GM21529 (cell line): ENCODE data around the gene HCK.

Experiments
- ATAC-seq: cut with Tn5 transposase; IDR thresholded peaks from one replicate; pipeline ENCODE4 v1.9.1; 2021; ENCODE audit not compliant: unreplicated experiment

The HCK gene

DNA sequence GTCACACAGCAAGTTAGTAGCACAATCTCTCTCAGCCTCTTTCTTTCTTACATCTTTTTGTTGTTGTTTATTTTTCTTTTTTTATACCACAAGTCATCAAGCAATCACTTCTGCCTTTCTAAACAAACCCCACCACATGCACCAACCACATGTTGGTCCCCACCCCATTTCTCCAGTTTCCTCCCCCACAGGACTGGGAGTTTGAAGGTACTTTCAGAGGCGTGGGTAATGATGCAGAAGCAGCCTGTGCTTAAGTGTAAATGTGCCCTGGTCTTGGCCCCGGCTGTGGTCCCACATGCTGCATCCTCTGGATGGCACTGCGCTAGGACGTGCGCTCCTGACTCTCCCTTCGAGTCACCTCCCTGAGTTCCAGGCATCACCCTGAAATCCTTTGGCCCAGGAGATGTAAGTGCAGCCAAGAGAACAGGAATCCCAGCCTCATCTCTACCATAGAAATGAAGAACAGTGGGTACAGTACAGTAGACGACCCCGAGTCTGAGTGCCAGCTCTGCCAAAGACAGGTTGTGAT lies 5.7 kb downstream of the HCK start:
- ATAC-seq: no peak

DNA sequence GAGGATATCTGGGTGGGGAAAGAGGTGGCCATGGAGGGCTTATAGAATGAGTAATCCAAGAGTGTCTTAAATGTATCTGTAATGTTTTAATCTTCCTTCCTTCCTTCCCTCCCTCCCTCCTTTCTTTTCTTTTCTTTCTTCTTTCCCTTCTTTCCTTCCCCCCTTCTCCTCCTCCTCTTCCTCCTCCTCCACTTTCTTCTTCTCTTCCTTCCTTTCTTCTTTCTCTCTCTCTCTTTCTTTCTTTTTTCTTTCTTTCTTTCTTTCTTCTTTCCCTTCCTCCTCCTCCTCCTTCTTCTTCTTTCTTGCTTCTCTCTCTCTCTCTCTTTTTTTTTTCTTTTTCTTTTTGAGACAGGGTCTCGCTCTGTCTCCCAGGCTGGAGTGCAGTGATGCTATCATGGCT lies 7.1 kb downstream of the HCK start:
- ATAC-seq: no peak

DNA sequence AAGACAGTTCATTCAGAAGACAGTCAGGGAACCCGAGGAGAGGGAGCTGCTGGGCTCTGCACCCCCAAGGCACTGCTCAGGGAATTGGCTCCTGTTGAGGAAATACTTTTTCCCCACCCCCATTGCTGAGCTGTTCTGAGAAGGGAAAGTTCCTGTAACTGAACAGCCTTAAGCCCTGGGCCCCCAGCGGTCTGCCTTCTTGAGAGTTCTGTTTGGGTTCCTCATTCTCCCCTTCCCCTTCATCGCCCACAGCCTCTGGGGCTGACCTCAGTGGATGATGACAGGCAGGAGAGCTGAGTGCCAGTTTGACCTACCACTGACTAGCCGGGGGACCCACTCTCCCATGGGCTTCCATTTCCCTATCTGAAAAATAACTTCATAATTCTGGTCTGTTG lies 10.7 kb downstream of the HCK start:
- no peak for ATAC-seq

DNA sequence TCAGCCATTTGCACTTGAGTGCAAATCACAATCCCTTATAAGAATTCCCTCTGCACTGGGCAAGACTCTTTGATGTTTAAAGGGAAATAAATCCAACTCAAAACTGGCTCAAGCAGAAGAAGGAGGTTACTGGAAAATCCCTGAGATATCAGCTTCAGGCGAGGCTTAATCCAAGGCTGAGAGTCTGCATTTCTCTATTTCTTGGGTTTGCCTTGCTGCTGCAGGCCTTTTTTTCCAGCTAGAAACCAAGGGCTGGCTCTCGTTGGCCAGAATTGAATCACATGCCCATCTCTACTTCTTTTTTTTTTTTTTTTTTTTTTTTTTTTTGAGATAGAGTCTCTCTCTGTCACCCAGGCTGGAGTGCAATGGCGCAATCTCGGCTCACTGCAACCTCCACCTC lies 11.7 kb downstream of the HCK start:
- ATAC-seq: no peak

DNA sequence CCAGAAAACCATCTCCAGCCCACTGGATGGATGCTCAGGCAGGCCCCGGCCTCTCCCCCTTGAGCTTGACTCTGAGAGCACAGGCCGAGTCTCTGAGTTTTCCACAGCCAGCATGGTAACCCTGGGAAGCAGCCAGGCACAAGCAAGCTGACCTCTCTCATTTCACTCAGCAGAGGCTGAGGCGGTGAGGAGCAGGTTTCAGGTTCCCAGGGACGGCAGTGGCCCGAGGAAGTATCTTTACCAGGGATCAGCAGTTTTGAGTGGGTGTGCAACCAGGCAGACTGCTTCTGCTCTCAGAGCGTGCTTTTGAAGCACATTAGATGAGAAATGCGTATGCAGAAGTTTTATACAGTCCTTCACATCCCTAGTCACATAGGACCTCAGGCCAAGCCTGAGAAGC lies 12.6 kb downstream of the HCK start:
- ATAC-seq: no peak

DNA sequence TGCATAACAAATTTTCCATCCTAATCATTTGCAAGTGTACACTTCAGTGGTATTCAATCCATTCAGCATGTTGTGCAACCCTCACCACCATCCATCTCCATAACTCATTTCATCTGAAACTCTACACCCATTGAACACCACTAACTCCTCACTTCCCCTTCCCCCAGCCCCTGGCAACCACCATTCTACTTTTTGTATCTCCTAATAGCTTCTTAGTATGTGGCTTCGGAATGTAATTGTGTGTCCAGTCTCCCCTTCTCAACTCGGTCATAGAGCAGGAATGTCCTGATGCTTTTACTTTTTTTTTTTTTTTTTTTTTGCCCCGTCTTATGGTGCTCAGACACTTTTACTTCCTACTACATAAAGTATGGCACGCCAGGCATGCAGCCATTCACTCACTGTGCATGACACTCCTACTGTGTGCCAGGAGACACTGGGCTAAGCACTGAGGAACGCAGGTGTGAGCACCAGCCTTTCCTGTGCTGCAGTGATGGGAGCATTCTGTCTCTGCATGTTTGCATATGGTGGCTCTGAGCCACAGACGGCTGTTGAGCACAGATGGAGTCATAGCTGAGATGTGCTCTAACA lies 15.3 kb downstream of the HCK start:
- ATAC-seq: no peak

DNA sequence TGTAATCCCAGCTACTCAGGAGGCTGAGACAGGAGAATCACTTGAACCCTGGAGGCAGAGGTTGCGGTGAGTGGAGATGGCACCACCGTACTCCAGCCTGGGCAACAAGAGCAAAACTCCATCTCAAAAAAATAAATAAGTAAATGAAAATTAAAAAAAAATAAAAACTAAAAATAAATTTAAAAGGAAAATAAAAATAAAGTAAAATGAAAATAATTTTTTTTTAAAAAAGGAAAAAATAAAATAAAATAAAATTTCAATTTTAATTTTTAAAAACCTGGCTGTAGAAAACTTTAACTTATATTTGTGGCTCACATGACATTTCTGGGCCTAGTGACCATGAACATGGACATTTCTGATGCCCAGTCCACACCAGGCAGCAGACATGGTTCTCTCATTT lies 16.1 kb downstream of the HCK start:
- ATAC-seq: no peak

DNA sequence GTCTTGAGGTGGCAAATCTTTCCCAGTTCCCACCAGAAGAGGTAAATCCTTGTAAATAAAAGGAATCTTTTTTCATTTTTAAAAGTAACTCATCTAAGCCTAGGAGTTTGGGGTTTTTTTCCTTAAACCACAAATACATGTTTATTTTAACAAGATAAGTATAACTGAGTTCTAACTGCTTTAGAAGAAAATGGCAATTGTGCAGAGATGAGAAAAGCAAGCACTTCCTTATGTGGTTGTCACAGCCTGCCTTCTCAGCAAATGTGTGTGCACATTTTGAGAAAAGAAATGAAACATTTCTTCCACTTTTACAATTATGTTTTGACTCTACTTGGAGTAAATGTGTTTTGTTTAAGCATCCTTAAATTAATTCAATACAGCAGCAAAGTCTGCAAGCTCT lies 17.7 kb downstream of the HCK start:
- no peak for ATAC-seq

DNA sequence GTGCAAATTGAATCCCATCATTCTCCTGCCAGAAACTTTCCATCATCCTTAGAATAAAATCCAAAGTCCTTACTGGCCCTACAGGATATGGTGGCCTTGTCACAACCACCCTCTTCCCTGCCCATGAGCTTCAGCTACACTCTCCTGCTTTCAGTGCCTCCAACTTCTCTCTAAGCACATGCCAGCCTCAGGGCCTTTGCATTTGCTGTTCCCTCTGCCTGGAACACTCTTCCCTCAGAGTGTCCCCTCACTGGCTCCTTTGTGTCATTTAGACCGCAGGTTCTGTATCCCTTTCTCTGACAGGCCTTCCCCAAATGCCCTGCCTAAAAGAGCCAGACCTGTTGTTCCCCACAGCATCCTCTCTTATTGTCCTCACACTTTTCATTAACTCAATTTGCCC lies 18.2 kb downstream of the HCK start:
- ATAC-seq: no peak

DNA sequence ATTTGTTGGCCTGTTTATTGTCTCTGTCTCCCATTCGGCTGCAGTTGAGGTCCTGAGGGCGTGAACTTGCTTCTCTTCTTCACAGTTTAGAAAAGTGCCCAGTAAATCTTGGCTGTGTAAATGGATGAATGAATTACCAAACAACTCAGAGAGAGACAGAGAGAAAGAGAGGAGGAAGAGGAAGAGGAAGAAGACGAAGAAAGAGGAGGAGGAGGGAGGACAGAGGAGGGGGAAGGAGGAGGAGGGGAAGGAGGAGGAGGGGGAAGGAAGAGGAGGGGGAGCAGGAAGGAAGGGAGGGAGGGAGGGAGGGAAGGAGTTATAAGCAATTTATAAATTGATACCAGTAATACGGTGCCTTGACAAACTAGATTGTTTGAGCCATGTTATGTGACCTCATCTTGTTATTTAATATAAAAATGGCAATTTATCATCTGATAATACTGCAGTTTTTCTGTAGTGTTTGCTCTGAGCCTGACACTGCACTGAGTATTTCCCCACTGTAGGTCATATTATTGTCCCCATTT lies 18.7 kb downstream of the HCK start:
- ATAC-seq: no peak

DNA sequence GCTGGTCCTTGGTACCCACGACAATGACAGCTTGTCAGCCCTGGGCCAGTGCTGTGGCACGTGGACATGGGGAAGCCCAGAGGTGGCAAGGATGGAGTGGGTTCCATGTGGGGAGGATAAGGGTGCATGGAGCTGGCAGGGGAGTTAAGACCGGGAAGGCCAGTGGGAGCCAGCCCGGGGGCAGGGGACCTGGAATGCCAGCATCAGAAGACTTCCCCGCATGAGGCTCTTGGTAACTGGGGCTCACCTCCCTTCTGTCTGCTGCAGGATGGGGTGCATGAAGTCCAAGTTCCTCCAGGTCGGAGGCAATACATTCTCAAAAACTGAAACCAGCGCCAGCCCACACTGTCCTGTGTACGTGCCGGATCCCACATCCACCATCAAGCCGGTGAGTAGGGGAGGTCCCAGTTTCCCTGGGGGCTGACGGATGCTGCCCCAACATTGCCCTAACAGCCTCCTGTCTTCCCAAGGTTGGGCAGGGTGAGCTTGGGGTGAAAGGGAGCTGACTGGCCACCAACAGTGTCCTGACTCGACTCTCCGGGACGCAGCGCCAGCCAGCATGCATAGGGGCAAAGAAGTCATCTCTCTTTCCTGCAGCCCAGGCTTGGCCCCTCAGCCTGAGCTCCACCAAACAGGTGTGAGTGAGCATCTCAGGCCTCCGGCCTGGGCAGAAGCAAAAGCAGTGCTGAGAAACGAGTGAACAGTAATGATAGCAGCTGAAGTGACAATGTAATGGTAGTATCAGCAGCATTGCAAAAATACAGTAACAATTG lies 19.5 kb downstream of the HCK start:
- ATAC-seq: no peak

DNA sequence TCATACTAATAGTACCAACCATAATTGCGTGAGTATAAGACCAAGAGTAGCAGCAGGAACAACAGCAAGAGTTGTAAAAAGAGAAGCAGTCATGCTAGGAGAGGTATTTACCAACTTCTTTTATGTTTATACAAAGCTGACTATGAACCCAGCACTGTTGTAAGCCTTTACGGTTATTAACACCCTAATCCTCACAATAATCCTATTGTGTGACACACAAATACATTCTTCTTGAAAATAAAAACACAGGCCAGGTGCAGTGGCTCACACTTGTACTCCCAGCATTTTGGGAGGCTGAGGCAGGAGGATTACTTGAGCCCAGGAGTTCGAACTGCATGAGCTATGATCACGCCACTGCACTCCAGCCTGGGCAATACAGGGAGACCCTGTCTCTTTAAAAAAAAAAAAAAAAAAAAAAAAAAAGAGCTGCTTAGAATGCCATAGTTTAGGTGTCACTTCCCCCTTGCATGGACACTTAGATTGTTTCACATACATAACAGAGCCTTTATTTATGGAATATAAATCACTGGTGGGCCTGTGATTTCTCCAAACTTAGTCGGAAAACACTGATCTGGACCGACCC lies 20.2 kb downstream of the HCK start:
- ATAC-seq: no peak

DNA sequence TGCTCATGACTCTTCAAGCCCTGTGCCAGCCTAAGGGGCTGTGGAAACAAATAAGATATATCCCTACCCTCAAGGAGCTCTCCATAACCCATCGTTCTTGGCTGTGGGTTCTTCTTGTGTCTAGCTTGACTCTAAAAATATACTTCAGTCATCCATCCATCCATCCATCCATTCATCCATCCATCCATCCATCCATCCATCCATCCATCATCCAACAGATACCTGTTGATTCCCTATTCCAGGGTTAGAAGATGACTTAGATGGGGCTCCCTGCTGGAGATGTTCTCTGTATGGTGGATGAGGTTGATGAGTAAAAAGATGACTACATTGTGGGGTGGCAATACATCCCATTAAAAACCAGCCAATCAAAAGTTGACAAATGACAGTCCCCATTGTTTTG lies 23.5 kb downstream of the HCK start:
- ATAC-seq: no peak

DNA sequence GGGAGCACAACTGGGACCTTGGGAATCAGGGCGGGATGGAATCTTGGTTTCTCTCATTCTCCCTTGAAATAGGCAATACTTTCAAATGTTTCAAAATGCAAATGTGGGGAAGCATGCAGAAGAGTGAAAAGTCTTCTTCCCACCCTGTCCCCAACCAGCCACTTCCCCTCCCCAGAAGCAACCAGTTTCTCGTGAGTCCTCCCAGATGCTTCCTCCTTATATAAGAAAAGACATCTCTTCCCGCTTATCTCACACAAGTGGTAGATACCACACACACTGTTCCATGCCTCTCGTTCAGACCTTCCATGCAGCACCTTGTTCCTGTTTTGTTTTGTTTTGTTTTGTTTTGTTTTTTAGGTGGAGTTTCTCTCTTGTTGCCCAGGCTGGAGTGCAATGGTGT lies 25.1 kb downstream of the HCK start:
- ATAC-seq: no peak

DNA sequence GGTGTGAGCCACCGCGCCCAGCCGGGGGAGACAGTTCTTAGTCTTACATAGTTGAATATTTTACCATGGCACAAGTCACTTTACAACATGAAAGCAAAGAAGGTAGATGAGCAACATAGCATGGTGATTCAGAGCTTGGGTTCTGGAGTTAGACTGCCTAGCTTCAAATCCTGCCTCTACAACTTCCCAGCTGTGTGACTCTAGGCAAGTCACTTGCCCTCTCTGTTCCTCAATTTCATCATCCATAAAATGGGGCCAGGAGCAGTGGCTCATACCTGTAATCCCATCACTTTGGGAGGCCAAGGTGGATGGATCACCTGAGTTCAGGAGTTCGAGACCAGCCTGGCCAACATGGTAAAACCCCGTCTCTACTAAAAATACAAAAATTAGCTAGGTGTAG lies 26.3 kb downstream of the HCK start:
- no peak for ATAC-seq

DNA sequence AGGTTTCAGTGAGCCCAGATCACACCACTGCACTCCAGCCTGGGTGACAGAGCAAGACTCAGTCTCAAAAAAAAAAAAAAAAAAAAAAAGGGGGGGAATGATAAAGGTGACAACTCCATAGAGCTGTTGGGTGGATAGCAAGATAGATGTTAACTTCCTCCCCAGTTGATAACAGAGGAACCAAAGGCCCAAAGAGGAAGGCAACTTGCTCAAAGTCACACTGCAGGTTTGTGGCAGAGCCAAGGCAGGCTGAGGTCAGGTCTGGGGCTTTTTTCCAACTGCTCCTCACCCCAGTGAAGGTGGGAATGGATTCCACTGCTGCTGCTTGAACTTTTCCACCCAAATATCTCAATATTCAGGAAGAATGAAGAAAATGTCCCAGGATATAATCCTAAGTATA lies 26.7 kb downstream of the HCK start:
- ATAC-seq: no peak

DNA sequence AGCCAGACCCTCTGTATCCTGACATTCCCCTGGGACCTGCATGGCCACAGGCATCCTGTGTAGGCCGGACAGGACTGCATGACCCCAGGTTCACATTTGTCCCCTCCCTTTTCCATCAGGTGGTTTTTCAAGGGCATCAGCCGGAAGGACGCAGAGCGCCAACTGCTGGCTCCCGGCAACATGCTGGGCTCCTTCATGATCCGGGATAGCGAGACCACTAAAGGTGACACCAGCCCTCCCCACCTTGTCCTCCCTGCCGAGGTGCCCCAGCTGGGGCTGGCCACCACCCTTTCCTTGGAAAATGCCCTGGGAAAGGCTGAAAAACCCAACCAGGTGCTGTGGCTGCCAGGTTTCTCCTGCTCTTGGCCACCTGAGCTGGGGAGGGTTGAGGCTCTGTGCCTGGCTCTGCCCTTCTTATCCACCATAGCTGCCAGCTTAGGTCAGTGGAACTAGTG lies 27.6 kb downstream of the HCK start:
- no peak for ATAC-seq

DNA sequence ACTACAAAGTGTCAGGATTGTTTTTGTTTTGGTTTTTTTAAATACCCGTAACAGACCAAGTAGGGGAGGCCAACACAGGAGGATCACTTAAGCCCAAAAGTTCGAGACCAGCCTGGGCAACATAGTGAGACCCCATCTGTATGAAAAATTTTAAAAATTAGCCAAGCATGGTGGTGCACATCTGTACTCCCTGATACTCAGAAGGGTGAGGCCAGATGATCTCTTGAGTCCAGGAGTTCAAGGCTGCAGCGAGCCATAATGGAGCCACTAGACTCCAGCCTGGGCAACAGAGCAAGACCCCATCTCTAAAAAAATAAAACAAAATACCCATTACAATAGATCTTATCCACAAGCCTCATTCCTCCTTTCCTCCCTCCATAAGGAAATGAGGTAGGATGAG lies 28.7 kb downstream of the HCK start:
- no peak for ATAC-seq

DNA sequence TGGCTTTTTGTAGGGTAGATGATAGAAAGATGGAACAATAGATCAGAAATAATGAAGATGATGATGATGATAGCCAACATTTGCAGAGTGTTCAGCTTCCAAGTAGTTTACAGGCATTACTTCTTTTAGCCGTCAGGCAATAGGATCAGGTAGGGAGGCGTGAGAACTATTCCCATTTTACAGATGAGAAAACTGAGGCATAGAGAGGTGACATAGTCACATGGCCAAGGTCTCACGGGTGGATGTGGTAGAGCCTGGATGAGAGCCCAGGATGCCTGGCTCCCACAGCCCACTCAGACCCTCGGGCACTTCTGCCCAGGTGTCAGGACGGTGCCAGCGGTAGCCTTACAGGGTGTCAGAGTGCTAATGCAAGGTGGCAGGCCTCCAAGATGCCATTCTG lies 31.4 kb downstream of the HCK start:
- no peak for ATAC-seq

DNA sequence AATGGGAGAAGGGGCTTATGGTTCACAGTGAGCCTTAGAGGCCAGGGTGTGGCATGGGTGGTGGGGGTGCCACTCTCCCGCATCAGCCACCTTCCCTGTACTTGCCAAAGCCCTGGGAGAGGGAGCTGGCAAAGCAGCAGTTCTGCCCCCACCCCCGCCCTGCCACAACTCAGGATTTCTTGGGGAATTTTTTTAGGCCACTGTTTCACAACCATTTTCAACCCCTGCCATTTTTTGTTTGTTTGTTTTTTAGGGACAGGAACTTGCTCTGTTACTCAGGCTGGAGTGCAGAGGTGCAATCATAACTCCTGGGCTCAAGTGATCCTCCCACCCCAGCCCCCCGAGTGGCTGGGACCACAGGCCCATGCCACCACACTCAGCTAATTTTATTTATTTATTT lies 35.0 kb downstream of the HCK start:
- no peak for ATAC-seq

DNA sequence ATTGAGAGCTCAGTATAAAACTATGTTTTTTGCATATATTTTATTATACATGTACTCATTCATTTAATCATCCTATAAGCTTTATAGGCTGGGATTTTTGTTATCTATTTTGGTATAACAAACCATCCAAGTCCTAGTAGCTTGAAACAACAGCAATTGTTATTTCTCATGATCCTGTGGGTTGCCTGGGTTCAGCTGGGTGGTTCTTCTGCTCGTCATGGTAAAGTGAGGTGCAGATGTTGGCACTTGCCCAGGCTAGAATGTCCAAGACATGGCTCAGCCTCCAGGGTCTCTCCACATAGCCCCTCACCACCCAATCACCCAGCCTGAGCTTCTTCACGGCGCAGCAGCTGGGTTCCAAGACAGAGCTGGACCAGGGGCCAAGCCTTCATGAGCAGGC lies 36.7 kb downstream of the HCK start:
- ATAC-seq: no peak
